ENCODE data around the gene LRRC3C.
"Not testable (repeated sequence)": the region's sequence is repeated elsewhere in the genome, so short reads cannot be mapped to it uniquely, and the experiment has no call there.

The LRRC3C gene

DNA sequence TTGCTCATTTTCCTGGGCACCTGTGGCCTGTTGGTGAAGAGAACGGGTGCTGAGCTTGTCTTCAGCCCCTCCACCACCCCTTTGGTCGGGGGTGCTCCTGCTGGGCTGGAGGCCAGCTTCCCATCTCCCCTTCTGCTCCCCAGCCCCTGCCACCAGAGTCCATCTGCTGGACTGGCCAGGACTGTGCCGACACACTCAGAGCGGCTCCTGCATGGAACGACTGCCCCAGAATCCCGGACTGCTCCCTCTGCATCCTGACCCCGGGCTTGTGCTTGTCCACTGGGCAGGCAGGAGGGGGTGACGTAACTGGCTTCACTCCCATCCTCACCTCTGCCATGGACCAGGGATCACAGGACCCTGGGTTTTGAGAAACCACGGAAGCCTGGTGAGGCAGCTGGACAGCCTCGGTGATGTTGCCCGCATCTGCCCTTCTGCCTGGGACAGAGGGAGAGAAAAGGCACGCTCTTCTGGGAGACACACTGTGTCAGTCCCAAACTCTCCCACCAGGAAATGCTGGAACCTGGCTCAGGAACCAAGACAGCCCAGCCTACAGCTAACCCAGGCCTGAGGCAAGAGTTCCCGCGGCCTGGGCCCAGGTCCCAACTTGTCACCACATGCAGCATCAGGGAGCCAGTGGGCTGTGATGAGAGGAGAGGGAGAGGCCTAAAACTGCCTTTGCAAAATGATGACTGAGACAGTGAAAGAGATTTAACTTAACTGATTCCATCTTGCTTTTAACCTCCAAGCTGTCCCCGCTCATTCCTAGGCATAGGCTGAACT is 19.2 kb downstream of the LRRC3C start:
- in situ Hi-C loops (cut with HindIII; ENCODE audit: low sequenced_read_pairs), result no loop called here

- in situ Hi-C loops (cut with HindIII; ENCODE audit: low sequenced_read_pairs), result not testable (repeated sequence)
Measured at GRCh38 chr17:39948489-39948828, 20.9 kb downstream of the LRRC3C start.

DNA sequence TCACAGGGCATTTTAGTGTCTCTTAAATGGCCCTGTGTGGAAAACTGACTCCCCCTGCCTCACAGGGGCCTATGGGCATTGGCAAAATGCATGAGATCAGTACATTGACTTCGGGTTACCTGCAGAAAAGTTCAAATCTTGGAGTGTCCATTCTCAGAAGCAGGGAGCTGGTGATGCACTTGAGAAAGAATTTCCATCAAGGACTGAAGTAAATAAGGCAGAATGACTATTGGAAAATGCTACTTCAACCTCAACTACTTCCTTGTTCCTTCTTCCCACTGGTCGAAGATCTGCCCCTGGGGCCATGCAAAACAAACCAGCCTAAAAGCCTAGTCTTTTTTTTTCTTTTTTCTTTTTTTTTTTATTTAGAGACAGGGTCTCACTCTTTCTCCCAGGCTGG is 21.5 kb downstream of the LRRC3C start:
- in situ Hi-C loops (cut with HindIII; ENCODE audit: low sequenced_read_pairs), result no loop called here

- in situ Hi-C loops (cut with HindIII; ENCODE audit: low sequenced_read_pairs), result no loop called here
Measured at GRCh38 chr17:39950871-39951348, 23.4 kb downstream of the LRRC3C start.

DNA sequence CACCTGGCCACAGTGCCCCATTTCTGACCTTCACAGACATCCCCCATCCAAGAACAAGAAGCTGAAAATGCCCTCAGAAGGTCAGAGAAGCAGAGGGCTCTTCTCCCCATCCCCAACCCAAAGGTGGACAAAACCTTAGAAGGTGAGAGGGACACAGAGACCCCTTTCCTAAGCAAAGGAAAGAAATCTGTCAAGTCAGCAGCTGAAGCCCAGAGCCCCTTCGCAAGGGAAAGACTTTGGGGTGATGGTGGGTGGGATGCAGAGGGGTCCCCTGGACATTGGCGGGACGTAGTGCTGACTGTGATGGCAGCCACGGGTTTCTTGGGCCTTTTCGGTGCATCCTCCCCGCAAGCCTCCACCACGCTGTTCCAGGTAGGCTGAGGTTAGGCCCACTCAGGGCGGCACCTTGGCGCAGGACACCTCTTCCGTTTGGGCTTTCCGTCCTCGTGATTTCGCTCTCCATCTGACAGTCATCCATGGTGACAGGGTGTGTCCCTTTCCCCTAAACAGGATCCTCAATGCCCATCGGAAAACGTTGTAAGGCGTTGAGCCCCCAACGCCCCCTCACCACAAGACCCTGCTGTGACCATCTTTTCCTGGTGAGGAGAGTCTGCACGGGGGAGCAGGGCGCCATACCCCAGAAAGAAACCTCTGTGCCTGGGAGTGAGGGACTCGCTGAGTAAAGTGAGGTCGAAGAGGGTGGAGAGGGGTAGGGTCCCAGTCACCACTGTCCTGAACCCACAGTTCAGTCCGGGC is 24.6 kb downstream of the LRRC3C start:
- in situ Hi-C loops (cut with HindIII; ENCODE audit: low sequenced_read_pairs), result no loop called here

- in situ Hi-C loops (cut with HindIII; ENCODE audit: low sequenced_read_pairs), result no loop called here
Measured at GRCh38 chr17:39952680-39953470, 25.3 kb downstream of the LRRC3C start.

DNA sequence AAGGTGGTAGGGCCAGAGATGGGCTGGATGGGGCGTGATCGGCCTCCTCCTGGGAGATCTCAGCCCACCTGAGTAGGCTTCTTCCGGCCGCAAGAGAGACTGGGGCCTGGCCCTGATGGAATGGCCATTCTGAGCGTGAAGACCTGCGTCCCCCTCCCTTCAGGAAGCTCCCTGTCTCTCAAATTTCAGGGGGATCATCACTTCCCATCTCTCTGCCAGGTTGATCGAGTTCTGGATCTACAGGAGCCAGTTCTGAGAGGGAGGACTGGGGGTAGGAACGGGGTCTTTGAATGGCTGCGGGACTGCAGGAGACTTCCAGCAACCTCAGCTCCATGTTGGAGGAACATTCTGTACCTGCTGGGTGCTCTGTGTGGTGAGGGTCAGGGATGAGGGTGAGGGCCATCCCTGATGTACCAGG is 25.9 kb downstream of the LRRC3C start:
- in situ Hi-C loops (cut with HindIII; ENCODE audit: low sequenced_read_pairs), result no loop called here

- in situ Hi-C loops (cut with HindIII; ENCODE audit: low sequenced_read_pairs), result no loop called here
Measured at GRCh38 chr17:39954876-39955275, 27.3 kb downstream of the LRRC3C start.

GRCh38 chr17:39955726-39956225 is 28.2 kb downstream of the LRRC3C start:
- in situ Hi-C loops (cut with HindIII; ENCODE audit: low sequenced_read_pairs), result no loop called here

DNA sequence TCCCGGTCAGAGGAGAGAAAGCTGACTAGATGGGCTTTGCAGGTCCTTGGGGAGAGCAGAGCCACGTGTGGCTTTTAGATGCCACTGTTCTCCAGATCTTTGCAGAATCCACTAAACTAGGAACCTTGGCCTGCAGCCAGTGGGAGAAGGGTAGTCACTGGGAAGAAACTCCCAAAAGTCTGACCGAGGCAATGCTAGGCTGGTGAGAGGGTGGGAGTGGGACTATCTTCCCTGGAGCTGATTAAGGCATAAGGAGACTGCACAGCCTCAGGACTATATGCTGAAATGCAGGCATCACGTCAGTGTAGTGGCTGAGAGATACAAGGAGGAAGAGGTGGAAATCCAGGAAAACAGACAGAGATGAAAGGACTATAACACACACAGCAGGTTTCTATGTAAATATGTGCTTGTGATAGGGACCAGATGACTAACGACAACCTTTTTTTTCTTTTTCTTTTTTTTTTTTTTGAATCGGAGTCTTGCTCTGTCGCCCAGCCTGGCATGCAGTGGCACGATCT is 33.1 kb downstream of the LRRC3C start:
- in situ Hi-C loops (cut with HindIII; ENCODE audit: low sequenced_read_pairs), result no loop called here

DNA sequence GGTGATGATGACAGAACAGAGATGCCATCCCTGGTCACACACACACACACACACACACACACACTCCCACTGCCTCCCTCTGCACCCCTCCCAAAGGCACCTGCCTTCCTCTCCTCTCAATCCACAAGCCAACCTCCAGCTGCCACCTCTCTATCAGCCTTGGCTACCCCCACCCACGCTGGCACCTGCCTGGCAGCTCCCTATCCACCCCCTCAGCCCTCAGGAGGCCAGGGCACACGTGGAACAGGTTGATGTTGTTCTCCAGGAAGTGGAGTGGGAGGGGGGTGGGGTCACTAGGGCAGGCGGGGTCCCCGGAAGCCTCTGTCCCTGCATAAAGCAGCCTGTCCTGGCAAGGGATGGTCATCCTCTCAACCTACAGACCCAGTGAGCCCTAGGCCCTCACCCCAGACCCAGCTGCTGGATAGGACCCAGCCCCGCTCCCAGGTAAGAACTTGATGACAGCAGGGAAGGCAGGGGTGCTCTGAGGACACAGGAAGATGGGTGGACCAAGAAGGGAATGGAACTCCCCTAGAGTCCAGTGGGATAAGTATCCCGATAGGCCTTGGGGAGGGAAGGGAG is 35.2 kb downstream of the LRRC3C start, which contains the start of gene GSDMA:
Gene GSDMA (plus strand): TSS at position 363 of the 579 bp plus-strand sequence. CDS start 2,684 bp downstream, outside the sequence.
- in situ Hi-C loops (cut with HindIII; ENCODE audit: low sequenced_read_pairs), result no loop called here

- in situ Hi-C loops (cut with HindIII; ENCODE audit: low sequenced_read_pairs), result no loop called here
Measured at GRCh38 chr17:39963829-39964228, 36.3 kb downstream of the LRRC3C start.

- in situ Hi-C loops (cut with HindIII; ENCODE audit: low sequenced_read_pairs), result no loop called here
Measured at GRCh38 chr17:39965017-39965699, 37.6 kb downstream of the LRRC3C start.

DNA sequence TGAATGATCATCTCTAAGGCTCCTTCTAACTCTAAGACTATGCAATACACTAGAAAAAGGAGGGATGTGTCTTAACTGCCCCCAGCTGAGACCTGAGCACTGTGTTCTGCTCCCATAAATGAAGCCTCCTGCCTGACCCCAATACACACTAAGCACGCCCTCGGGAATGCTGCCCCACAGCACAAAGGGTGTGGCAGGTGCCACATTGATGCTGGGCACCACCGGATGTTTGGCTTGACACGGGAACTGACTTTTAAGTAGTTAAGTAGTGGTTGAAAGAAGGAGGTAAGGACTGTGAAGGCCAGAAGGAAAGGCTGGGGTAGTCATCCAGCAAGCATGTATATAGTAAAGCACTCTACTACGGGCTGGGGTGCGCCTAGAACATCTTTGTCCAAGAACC is 39.2 kb downstream of the LRRC3C start:
- in situ Hi-C loops (cut with HindIII; ENCODE audit: low sequenced_read_pairs), result no loop called here

GRCh38 chr17:39968761-39969160 is 41.2 kb downstream of the LRRC3C start:
- in situ Hi-C loops (cut with HindIII; ENCODE audit: low sequenced_read_pairs), result no loop called here

DNA sequence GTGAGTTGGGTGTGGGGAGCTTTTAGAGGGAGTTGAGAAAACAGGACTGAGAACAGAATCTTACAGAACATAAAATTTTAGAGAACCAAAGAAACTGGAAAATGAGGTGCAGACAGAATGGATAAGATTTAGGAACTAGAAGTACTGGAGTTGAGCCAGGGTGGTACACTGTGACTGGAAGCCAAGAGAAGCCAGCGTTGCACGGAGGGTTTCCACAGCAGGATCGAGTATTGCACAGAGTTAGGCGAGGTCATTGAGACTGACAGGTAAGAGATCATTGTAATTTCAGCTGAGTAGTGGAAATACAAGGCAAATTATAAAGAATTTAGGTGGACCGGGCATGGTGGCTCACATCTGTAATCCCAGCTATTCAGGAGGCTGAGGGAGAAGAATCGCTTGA is 41.8 kb downstream of the LRRC3C start:
- in situ Hi-C loops (cut with HindIII; ENCODE audit: low sequenced_read_pairs), result no loop called here

GRCh38 chr17:39970157-39970692 is 42.7 kb downstream of the LRRC3C start:
- in situ Hi-C loops (cut with HindIII; ENCODE audit: low sequenced_read_pairs), result no loop called here

GRCh38 chr17:39971076-39971603 is 43.6 kb downstream of the LRRC3C start:
- in situ Hi-C loops (cut with HindIII; ENCODE audit: low sequenced_read_pairs), result no loop called here

DNA sequence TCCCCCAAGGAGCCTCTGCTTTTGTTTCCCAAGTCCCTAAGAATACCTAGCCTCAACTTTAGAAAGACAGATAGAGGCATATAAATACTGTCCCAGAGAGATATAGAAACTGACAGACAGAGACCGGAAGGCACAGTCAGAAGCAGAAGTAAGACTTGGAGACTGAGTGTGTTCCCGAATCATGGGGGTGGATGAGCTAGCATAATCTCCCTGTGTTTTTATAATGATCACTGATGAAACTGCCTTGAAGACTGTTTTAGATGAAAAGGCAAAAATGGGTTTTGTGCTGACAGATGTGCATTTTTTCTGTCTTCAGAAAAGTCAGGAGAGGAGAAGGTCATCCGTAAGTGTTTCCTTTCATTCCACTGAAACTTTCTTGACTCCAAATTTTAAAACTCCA is 44.7 kb downstream of the LRRC3C start:
- in situ Hi-C loops (cut with HindIII; ENCODE audit: low sequenced_read_pairs), result no loop called here

Data from DLD1 (cell line).